Lower leg skin (tissue), 3 donors: ENCODE results near the gene FAM124B.

Experiments
- POLR2A ChIP-seq, 2 donors: fragments of 450-650 bp; IDR thresholded peaks; one replicate each; pipeline ENCODE4 v1.6.1; 2016 to 2017; ENCODE audit warnings: antibody characterized with exemption in 2 of 2, mild to moderate bottlenecking in 1 of 2, moderate library complexity in 1 of 2
- TF ChIP-seq, protein P1 (sequence below), 3 donors: fragments of 450-650 bp; IDR thresholded peaks; one replicate each; pipeline ENCODE4 v1.5.1; 2016; ENCODE audit warnings: antibody characterized with exemption in 3 of 3, mild to moderate bottlenecking in 3 of 3, moderate library complexity in 2 of 3

DNA sequence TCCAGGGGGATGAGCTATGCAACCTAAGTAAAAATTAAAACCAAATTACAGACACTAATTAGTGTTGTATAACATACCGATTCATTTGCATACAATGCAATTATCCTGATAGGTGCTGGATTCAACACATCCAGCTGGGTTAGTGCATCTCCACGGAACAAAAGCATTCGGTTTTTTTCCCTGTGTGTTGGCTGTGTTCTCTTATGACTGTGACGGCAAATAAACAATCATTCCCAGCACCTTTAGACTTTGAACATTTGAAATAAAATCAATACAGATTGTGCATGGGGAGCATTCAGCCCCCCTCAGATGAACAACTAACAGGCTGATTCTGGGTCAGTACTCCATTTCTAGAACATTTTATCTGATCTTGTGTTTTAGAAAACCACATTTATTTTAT, 22.7 kb downstream of the FAM124B start:
- TF ChIP-seq, protein P1, sequence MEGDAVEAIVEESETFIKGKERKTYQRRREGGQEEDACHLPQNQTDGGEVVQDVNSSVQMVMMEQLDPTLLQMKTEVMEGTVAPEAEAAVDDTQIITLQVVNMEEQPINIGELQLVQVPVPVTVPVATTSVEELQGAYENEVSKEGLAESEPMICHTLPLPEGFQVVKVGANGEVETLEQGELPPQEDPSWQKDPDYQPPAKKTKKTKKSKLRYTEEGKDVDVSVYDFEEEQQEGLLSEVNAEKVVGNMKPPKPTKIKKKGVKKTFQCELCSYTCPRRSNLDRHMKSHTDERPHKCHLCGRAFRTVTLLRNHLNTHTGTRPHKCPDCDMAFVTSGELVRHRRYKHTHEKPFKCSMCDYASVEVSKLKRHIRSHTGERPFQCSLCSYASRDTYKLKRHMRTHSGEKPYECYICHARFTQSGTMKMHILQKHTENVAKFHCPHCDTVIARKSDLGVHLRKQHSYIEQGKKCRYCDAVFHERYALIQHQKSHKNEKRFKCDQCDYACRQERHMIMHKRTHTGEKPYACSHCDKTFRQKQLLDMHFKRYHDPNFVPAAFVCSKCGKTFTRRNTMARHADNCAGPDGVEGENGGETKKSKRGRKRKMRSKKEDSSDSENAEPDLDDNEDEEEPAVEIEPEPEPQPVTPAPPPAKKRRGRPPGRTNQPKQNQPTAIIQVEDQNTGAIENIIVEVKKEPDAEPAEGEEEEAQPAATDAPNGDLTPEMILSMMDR (IDR thresholded peaks at IDR 0.05), result no peak
- no peak for TF ChIP-seq POLR2A (IDR thresholded peaks at IDR 0.05)
